ENCODE results near the gene DHTKD1. TPM values are rescaled to one million over a fixed set of nuclear protein-coding genes. Genes with fewer than 3 reads are reported as not detected.

Gene DHTKD1, protein sequence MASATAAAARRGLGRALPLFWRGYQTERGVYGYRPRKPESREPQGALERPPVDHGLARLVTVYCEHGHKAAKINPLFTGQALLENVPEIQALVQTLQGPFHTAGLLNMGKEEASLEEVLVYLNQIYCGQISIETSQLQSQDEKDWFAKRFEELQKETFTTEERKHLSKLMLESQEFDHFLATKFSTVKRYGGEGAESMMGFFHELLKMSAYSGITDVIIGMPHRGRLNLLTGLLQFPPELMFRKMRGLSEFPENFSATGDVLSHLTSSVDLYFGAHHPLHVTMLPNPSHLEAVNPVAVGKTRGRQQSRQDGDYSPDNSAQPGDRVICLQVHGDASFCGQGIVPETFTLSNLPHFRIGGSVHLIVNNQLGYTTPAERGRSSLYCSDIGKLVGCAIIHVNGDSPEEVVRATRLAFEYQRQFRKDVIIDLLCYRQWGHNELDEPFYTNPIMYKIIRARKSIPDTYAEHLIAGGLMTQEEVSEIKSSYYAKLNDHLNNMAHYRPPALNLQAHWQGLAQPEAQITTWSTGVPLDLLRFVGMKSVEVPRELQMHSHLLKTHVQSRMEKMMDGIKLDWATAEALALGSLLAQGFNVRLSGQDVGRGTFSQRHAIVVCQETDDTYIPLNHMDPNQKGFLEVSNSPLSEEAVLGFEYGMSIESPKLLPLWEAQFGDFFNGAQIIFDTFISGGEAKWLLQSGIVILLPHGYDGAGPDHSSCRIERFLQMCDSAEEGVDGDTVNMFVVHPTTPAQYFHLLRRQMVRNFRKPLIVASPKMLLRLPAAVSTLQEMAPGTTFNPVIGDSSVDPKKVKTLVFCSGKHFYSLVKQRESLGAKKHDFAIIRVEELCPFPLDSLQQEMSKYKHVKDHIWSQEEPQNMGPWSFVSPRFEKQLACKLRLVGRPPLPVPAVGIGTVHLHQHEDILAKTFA
- total RNA-seq (2014; rRNA removed; shearing (Covaris generic)), result 24.4 and 27.4 TPM in 2 replicates

DNA sequence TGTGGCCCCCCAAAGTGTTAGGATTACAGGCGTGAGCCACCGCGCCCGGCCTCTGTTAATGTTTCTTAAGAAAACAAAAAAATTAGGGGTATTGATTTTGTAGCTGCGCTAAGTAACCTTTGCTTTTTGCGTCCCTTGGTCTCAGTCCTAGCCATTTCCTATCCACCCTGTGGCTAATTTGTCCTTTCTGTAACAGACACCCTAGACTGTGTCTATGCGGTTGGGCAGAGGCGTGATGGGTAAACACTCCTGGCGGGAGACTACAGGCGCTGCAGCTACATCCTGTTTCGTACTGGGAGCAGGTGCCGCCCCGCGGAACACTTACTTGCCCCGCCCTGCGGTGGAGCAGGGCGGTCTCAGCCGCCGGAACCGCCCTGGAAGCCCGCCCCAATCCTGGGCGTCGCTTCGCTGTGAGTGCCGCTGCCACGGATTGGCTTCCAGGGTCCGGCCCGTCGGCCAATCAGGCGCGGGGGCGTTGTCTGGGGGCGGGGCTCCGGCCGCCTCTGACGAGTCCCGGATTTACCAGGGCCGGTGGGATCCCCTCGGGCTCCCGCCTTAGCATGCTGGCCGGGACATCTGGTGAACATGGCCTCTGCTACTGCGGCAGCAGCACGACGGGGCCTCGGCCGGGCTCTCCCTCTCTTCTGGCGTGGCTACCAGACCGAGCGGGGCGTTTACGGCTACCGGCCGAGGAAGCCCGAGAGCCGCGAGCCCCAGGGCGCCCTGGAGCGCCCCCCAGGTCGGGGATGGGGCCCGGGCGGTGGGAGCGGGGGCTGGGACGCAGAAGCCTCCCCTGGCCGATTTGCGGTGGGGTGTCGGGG is at the start of gene DHTKD1:
Gene DHTKD1, plus strand, starts transcription at position 506 of the 821 bp plus-strand sequence. Its CDS starts 80 bp downstream, at position 586.
- H3K4me3 ChIP-seq, result peak within 1 kb of the TSS; percentile 82
- H3K36me3 ChIP-seq, result no peaks in the 10 kb centered on the region
- peak; percentile 98 for DNase-seq
- no peaks in the 10 kb centered on the region for H3K9me3 ChIP-seq (replicated peaks)
- H3K27me3 ChIP-seq, result no peaks in the 10 kb centered on the region
- peak within 1 kb of the TSS; percentile 89 for H3K27ac ChIP-seq
- H3K4me1 ChIP-seq, result no peaks in the 10 kb centered on the region

DNA sequence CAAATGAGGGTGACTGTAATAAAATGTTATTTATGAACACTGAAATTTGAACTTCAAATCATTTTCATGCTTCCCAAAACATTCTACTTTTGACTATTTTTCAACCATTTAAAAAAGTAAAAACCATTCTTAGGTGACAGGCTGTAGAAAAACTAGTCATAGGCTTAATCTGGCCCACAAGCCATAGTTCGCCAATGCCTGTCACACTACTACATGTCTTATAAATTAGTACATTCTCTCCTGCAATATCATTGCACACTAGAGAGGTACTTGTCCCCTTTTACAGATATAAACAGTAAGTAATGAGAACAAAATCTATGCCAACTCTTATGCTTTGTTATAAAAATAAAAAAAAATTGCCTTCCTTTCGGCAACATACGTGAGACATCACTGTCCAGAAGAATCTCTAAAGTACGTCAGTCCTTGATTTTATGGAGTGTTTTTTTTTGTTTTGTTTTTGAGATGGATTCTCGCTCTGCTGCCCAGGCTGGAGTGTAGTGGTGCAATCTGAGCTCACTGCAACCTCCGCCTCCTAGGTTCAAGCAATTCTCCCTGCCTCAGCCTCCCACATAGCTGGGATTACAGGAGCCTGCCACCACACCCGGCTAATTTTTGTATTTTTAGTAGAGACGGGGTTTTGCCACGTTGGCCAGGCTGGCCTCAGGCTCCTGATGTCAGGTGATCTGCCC is 49.3 kb upstream of the DHTKD1 start:
- Histone ChIP-seq H3K27me3 (no peaks in the 10 kb centered on the region), H3K4me1 (no peaks in the 10 kb centered on the region), H3K4me3 (no peak overlapping the region), H3K36me3 (peaks cover 6% of the 10 kb centered on the region; the same call in 1 of the 2 replicates), H3K27ac (no peak overlapping the region), H3K9me3 (replicated peaks) (no peaks in the 10 kb centered on the region)
- DNase-seq, result no peak

DNA sequence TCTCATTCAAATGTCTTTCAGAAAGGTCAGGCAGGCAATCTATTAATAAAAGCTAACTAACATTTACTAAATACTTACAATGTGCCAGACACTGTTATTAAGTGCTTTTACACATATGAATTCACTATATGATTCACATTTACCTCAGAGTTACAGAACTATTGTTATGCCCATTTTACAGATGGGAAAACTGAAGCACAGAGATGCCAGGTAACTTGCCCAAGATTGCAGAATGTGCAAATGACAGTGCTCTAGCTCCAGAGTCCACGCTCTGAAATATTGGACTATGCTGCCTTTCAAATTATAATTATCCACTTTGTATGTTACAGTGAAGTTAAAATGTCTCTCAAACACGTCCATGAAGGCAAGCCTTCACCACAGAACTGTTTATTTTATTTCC is 48.2 kb upstream of the DHTKD1 start:
- no peaks in the 10 kb centered on the region for H3K9me3 ChIP-seq (replicated peaks)
- no peak for DNase-seq
- H3K4me1 ChIP-seq, result no peaks in the 10 kb centered on the region
- no peaks in the 10 kb centered on the region for H3K27me3 ChIP-seq
- H3K27ac ChIP-seq, result no peak overlapping the region
- peaks cover 10% of the 10 kb centered on the region; the same call in 1 of the 2 replicates for H3K36me3 ChIP-seq
- no peak overlapping the region for H3K4me3 ChIP-seq

DNA sequence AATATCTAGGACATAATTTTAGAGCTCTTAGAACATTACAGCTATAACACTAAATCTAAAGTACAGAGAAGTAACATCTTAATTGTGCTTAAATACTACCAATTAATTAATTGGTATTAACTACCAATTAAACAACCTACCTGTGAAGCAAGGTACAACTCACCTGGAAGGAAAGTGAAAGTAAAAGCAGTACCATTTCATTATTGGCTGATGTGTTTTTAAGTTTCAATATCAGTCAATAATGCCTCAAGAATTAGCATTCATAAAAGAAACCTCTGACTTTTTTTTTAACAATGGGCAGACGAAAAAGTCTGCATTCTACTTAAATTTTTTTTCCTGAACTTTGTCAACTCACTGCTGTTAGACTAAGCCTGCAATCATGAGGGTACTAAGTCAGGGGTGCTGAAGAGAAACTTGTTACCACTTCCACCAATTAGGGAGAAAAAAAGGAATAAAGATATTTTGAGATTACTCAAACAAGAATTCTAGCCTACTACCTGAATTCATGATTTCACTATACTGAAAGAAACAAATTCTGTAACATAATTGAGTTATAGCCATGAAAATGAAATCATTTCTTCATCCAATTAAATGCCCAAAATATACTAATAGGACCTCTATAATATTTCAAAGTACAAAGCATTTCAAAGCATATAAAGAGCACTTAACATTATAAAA is 46.0 kb upstream of the DHTKD1 start:
- Histone ChIP-seq H3K27me3 (no peaks in the 10 kb centered on the region), H3K9me3 (replicated peaks) (no peaks in the 10 kb centered on the region), H3K27ac (no peak overlapping the region), H3K36me3 (peaks cover 14% of the 10 kb centered on the region), H3K4me1 (no peaks in the 10 kb centered on the region), H3K4me3 (no peak overlapping the region)
- DNase-seq, result no peak

DNA sequence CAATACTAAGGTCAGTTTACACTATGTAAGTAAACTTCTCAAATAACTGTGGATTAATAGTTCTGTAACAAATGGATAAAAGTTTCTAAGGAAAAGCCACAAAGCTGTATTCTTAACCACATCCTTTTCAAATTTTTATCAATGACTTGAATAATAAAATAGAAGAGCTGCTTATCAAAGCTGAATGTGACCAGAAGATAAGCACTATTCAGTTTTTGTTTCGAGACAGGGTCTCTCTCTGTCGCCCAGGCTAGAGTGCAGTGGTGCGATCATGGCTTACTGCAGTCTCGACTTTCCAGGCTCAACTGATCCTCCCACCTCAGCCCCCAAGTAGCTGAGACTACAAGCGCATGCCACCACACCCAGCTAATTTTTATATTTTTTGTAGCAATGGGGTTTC is 43.2 kb upstream of the DHTKD1 start:
- no peaks in the 10 kb centered on the region for H3K9me3 ChIP-seq (replicated peaks)
- H3K36me3 ChIP-seq, result peaks cover 25% of the 10 kb centered on the region
- no peak for DNase-seq
- no peaks in the 10 kb centered on the region for H3K4me1 ChIP-seq
- no peak overlapping the region for H3K27ac ChIP-seq
- no peak overlapping the region for H3K4me3 ChIP-seq
- no peaks in the 10 kb centered on the region for H3K27me3 ChIP-seq

DNA sequence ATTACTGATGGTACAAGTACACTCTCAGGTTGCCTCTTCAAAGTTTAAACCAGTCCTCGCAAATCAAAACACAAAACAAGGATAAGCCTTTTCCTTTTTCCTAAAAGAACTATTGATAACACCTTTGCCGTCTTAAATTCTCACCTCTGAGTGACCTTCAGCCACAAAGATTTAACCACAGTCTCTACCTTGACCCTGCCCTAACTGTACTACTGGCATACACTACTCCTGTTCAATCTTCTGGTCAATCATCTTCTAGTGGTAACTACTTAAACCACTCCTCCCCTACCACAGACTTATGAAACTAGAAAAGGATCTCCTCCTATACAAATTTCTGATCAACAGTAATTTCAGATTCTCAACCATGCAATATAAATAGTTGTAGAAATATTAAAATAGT is 41.2 kb upstream of the DHTKD1 start:
- Histone ChIP-seq H3K4me1 (no peaks in the 10 kb centered on the region), H3K36me3 (peaks cover 29% of the 10 kb centered on the region), H3K9me3 (replicated peaks) (no peaks in the 10 kb centered on the region), H3K27me3 (no peaks in the 10 kb centered on the region), H3K27ac (no peak overlapping the region), H3K4me3 (no peak overlapping the region)
- no peak for DNase-seq

DNA sequence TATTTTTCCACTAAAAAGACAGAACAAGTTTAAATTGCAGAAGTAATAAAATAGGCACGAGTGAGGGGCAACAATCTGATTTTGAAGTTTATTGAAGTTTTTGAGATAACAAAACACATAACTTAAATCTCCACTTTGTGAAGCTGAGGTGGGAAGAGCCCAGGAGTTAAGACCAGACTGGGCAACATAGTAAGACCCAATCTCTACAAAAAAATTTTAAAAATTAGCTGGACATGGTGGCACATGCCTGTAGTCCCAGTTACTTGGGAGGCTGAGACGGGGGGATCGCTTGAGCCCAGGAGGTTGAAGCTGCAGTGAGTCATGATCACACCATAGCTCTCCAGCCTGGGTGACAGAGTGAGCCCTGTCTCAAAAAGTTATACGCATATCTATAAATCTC is 37.4 kb upstream of the DHTKD1 start:
- no peaks in the 10 kb centered on the region for H3K9me3 ChIP-seq (replicated peaks)
- DNase-seq, result no peak
- peaks cover 36% of the 10 kb centered on the region for H3K36me3 ChIP-seq
- no peak overlapping the region for H3K27ac ChIP-seq
- no peaks in the 10 kb centered on the region for H3K4me1 ChIP-seq
- H3K27me3 ChIP-seq, result no peaks in the 10 kb centered on the region
- no peak overlapping the region for H3K4me3 ChIP-seq

DNA sequence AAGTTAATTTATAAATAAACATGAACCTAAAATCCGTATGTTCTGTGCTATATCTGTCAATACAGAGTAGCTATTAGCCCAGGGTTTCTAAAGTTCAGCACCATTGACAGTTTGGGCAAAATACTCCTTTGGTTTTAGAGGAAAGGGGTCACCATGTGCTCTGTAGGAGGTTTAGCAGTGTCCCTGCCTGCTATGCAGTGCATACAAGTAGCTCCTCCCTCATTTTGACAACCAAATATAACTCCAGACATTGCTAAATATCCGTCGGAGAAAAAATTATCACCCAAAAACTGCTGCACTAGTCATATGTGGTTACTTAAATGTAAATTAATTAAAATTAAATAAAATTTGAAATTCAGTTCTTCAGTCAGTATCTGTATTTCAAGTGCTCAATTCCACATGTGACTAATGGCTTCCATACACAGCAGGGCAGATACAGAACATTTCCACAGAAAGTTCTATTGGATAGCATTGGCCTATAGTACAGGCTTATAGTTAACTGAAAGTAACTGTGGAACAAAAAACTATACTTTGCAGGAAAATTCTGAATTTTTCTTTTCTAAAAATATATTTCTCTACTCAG is 32.6 kb upstream of the DHTKD1 start:
- Histone ChIP-seq H3K36me3 (peaks cover 23% of the 10 kb centered on the region), H3K27ac (no peak overlapping the region), H3K9me3 (replicated peaks) (no peaks in the 10 kb centered on the region), H3K4me3 (no peak overlapping the region), H3K4me1 (peaks cover 3% of the 10 kb centered on the region; the same call in 1 of the 2 replicates), H3K27me3 (no peaks in the 10 kb centered on the region)
- no peak for DNase-seq

DNA sequence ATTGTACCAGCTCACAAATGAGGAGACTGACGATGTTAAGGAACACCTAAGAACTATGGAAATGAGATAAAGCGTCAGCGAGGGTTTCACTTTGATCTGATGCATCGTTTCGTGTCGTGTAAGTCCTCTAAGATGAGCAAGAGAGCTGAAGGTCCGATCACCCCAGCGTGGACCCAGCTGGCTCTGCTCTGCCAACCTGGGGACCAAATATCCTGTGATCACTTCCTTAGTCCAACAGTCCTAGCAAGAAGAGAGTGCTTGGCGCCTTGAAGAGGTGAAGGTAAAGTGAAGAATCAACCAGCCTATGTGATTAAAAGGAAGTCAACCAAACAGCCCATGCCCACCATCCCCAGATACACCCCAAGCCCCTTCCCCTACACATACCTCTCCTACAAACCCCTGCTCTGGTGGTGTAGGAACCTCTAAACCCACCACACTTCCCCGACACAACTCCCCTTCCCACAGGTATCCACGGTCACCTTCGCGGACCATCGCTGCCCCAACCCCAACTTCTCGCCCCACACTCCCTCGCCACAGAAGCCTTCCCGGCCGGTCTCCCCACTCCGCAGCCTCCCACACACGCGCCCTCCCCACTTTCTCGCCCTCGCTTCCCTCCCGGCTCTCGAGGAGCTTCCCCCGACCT is 26.9 kb upstream of the DHTKD1 start:
- Histone ChIP-seq H3K4me3 (peak overlapping the region; percentile 98), H3K27ac (peak overlapping the region; percentile 100), H3K9me3 (replicated peaks) (no peaks in the 10 kb centered on the region), H3K27me3 (no peaks in the 10 kb centered on the region), H3K4me1 (peaks cover 15% of the 10 kb centered on the region), H3K36me3 (no peaks in the 10 kb centered on the region; the same call in 1 of the 2 replicates)
- DNase-seq, result peak; percentile 7 to 34

DNA sequence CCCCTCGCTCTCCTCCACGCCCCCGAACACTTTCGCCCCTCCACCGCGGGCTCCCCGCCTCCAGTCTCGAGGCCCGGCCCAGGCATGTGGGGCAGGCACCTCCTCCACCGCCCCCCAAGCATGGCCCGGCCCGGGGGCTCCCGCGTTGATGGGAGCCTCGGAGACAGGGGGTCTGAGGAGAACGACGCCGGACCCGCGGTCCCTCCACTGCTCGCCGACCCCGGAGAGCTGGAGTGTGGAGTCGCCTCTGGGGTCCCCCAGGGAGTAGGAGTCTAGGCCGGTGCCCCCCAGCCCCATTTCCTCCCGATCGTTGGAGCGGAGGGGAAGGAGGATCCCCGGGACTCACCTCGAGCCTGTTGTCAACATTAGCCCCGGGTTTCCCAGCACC is 26.4 kb upstream of the DHTKD1 start:
- Histone ChIP-seq H3K4me1 (peaks cover 15% of the 10 kb centered on the region), H3K27ac (peak overlapping the region; percentile 100), H3K9me3 (replicated peaks) (no peaks in the 10 kb centered on the region), H3K27me3 (no peaks in the 10 kb centered on the region), H3K4me3 (peak overlapping the region; percentile 98), H3K36me3 (no peaks in the 10 kb centered on the region; the same call in 1 of the 2 replicates)
- DNase-seq, result peak in 1 of 2 experiments; percentile 27

DNA sequence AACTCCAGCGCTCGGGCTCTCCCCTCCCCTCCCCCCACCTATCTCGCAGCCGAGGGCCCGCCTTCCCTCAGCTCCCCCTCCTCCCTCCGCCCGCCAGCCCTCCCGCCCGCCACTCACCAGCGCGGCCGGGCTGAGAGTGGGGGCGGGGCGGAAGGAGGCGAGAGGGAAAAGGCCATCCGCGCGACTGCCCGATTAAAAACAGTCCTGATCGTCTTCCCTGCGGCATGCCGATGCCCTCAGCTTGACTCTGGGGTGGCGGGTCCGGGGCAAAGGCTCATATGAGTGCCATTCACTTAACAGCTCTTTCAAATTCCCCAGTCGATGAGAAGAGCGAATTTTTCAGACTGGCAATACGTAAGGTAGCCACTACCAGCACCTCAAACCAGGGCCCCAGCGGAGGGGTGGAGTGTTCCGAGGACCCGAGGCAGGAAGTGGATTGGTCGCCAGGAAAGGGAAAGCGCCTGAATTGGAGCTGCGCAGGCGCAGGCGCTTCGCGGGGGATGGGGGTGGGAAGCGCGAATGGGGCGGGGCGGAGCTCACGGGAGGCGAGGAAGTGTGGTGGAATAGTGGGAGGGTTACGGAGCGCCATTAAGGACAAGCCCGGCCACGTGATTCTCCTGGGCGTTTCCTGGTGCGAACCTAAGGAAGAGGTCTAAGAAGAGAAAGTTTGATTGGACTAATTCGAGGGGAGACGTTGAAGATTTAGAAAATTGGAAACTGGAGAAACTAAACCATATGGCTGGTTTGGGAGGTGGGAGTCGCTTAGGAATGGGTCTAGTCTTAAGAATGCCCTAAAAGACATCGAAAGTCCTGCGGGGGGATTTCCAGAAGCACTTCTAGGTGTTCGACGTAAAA is 25.7 kb upstream of the DHTKD1 start, which contains the start of gene UPF2:
Gene UPF2, minus strand, starts transcription at position 13 of the 855 bp plus-strand sequence. CDS start 7,386 bp downstream, outside the sequence.
- Histone ChIP-seq H3K27me3 (no peaks in the 10 kb centered on the region), H3K36me3 (no peaks in the 10 kb centered on the region; the same call in 1 of the 2 replicates), H3K27ac (peak within 1 kb of the TSS; percentile 100), H3K9me3 (replicated peaks) (no peaks in the 10 kb centered on the region), H3K4me3 (peak within 1 kb of the TSS; percentile 98), H3K4me1 (peaks cover 15% of the 10 kb centered on the region)
- DNase-seq, result peak; percentile 98

DNA sequence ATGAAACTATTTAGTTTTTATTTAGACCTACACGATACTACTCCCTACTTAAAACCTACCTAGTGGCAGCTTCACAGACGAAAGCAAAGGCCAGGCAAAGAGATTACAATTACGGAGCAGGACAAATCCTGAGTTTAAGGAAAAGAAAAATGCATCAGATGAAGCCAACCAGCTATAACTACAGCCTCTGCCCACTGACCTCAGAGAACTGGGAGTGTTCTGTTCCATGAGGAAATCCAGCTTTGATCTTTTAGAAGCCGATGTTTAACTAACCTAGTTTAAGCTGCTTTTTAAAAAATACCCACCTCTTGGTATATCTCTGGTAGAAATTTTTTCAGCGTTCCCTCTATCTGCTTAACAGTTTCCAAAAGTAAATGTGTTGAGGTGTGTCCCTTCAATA is 23.2 kb upstream of the DHTKD1 start:
- no peak for DNase-seq
- peaks cover 15% of the 10 kb centered on the region for H3K4me1 ChIP-seq
- no peaks in the 10 kb centered on the region for H3K9me3 ChIP-seq (replicated peaks)
- no peak overlapping the region for H3K4me3 ChIP-seq
- H3K27me3 ChIP-seq, result no peaks in the 10 kb centered on the region
- no peaks in the 10 kb centered on the region; the same call in 1 of the 2 replicates for H3K36me3 ChIP-seq
- no peak overlapping the region for H3K27ac ChIP-seq
